K562 (cell line): ENCODE data around the gene PPP1R9B.

Experiments used
- CTCF ChIP-seq, 3 experiments: IDR thresholded peaks in 2 of 3; conservative IDR thresholded peaks in 1 of 3; 2 replicates each; pipeline ENCODE4 v1.5.1; 2011 to 2012; ENCODE audit warnings: low read length in 3 of 3, mild to moderate bottlenecking in 3 of 3, control low read depth in 2 of 3, improper control_type of control experiment in 1 of 3, inconsistent platforms in 1 of 3, low read depth in 1 of 3, mixed read lengths in 1 of 3, moderate library complexity in 1 of 3; ENCODE audit not compliant: insufficient read depth in 2 of 3
- EP300 ChIP-seq: IDR thresholded peaks from 2 replicates; pipeline ENCODE4 v1.6.1; 2012; ENCODE audit warnings: low read length, improper control_type of control experiment
- ERF ChIP-seq: fragments of 450-650 bp; formaldehyde crosslinking; IDR thresholded peaks from 2 replicates; pipeline ENCODE4 v1.4.0; 2020; ENCODE audit warnings: mild to moderate bottlenecking, mixed read lengths
- EZH2 ChIP-seq: IDR thresholded peaks from 2 replicates; pipeline ENCODE4 v1.6.1; 2012; ENCODE audit warnings: low read depth, mild to moderate bottlenecking, inconsistent platforms, low read length, borderline replicate concordance
- NFE2L1 ChIP-seq: fragments of 450-650 bp; IDR thresholded peaks from 2 replicates; pipeline ENCODE4 v1.6.1; 2016; ENCODE audit warnings: missing genetic modification characterization, low read depth, mild to moderate bottlenecking, missing compliant biosample characterization, moderate library complexity, borderline replicate concordance
- POLR2A ChIP-seq: fragments of 450-650 bp; conservative IDR thresholded peaks from 2 replicates; pipeline ENCODE4 v1.6.1; 2016
- RFX5 ChIP-seq: IDR thresholded peaks from 2 replicates; pipeline ENCODE4 v1.6.1; 2011; ENCODE audit warnings: low read depth, mild to moderate bottlenecking, improper control_type of control experiment, low read length
- TEAD4 ChIP-seq, 2 experiments: sonication (generic) in 1 of 2; formaldehyde crosslinking in 1 of 2; IDR thresholded peaks; 2 replicates each; pipeline versions ENCODE4 v1.6.1 to v1.8.0; 2012 to 2022; ENCODE audit warnings: borderline replicate concordance in 1 of 2, inconsistent platforms in 1 of 2, low read length in 1 of 2, mild to moderate bottlenecking in 1 of 2, missing genetic modification reagents in 1 of 2
- ZNF589 ChIP-seq: fragments of 200-800 bp; sonication (Bioruptor generic); IDR thresholded peaks from 2 replicates; pipeline ENCODE4 v1.6.1; 2016; ENCODE audit warnings: low read depth, missing genetic modification characterization, missing compliant biosample characterization
- TF ChIP-seq, protein P1 (sequence below): sonication (generic); formaldehyde crosslinking; IDR thresholded peaks from 2 replicates; pipeline ENCODE4 v1.8.1; 2023; ENCODE audit warnings: mild to moderate bottlenecking, missing genetic modification reagents
- TF ChIP-seq, protein P2 (sequence below): sonication (generic); formaldehyde crosslinking; IDR thresholded peaks from 2 replicates; pipeline ENCODE4 v1.8.1; 2023; ENCODE audit warnings: mild to moderate bottlenecking, missing genetic modification reagents

- TF ChIP-seq CTCF (IDR thresholded peaks at IDR 0.05 in 2 of 3, conservative IDR thresholded peaks at IDR 0.05 in 1 of 3; ENCODE audit: insufficient read depth in 2 of 3, low read depth in 1 of 3, low read length in 3 of 3) (peak; percentile 47 to 74 (median 67)), RFX5 (no peak), EP300 (no peak), EZH2 (no peak), POLR2A (peak; percentile 58), ERF (CRISPR knock-in tag) (no peak), ZNF589 (CRISPR knock-in tag) (no peak), TEAD4 (IDR thresholded peaks at IDR 0.05; ENCODE audit: low read length) (no peak), TEAD4 (CRISPR knock-in tag; IDR thresholded peaks at IDR 0.05; ENCODE audit: borderline replicate concordance) (no peak), NFE2L1 (no peak)
- TF ChIP-seq, protein P1, sequence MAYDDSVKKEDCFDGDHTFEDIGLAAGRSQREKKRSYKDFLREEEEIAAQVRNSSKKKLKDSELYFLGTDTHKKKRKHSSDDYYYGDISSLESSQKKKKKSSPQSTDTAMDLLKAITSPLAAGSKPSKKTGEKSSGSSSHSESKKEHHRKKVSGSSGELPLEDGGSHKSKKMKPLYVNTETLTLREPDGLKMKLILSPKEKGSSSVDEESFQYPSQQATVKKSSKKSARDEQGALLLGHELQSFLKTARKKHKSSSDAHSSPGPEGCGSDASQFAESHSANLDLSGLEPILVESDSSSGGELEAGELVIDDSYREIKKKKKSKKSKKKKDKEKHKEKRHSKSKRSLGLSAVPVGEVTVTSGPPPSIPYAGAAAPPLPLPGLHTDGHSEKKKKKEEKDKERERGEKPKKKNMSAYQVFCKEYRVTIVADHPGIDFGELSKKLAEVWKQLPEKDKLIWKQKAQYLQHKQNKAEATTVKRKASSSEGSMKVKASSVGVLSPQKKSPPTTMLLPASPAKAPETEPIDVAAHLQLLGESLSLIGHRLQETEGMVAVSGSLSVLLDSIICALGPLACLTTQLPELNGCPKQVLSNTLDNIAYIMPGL (CRISPR knock-in tag) = no peak
- TF ChIP-seq, protein P2, sequence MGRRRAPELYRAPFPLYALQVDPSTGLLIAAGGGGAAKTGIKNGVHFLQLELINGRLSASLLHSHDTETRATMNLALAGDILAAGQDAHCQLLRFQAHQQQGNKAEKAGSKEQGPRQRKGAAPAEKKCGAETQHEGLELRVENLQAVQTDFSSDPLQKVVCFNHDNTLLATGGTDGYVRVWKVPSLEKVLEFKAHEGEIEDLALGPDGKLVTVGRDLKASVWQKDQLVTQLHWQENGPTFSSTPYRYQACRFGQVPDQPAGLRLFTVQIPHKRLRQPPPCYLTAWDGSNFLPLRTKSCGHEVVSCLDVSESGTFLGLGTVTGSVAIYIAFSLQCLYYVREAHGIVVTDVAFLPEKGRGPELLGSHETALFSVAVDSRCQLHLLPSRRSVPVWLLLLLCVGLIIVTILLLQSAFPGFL (CRISPR knock-in tag) = no peak
These were observed 812 bp upstream of the PPP1R9B start for GRCh38 chr17:50151041-50151936.
